HG03571 (cell line): ENCODE measurements around the gene DROSHA.
"Not testable (repeated sequence)": the region's sequence is repeated elsewhere in the genome, so short reads cannot be mapped to it uniquely, and the experiment has no call there.

ENCODE experiments used
- ATAC-seq: cut with Tn5 transposase; IDR thresholded peaks from one replicate; pipeline ENCODE4 v1.9.1; 2021; ENCODE audit not compliant: unreplicated experiment

The DROSHA gene

GRCh38 chr5:31383734-31384133, 148.2 kb downstream of the DROSHA start:
- ATAC-seq: no peak

- peak; percentile 82 for ATAC-seq
Observed at GRCh38 chr5:31382051-31382878, 149.6 kb downstream of the DROSHA start.

GRCh38 chr5:31381299-31381698, 150.6 kb downstream of the DROSHA start:
- ATAC-seq: no peak

- no peak for ATAC-seq
Observed at GRCh38 chr5:31380049-31380448, 151.8 kb downstream of the DROSHA start.

- no peak for ATAC-seq
Observed at GRCh38 chr5:31378838-31379237, 153.1 kb downstream of the DROSHA start.

GRCh38 chr5:31378136-31378535, 153.8 kb downstream of the DROSHA start:
- ATAC-seq: no peak

- no peak for ATAC-seq
Observed at GRCh38 chr5:31377274-31377946, 154.5 kb downstream of the DROSHA start.

- ATAC-seq: no peak
Observed at GRCh38 chr5:31375999-31376720, 155.7 kb downstream of the DROSHA start.

GRCh38 chr5:31372124-31372523, 159.8 kb downstream of the DROSHA start:
- no peak for ATAC-seq

GRCh38 chr5:31366941-31367340, 165.0 kb downstream of the DROSHA start:
- no peak for ATAC-seq

- ATAC-seq: no peak
Observed at GRCh38 chr5:31365776-31366175, 166.1 kb downstream of the DROSHA start.

GRCh38 chr5:31364881-31365636, 166.8 kb downstream of the DROSHA start:
- no peak for ATAC-seq

GRCh38 chr5:31362931-31363568, 168.8 kb downstream of the DROSHA start:
- no peak for ATAC-seq

- no peak for ATAC-seq
Observed at GRCh38 chr5:31362529-31362900, 169.4 kb downstream of the DROSHA start.

- not testable (repeated sequence) for ATAC-seq
Observed at GRCh38 chr5:31361704-31362528, 170.0 kb downstream of the DROSHA start.

GRCh38 chr5:31361234-31361633, 170.7 kb downstream of the DROSHA start:
- ATAC-seq: no peak

- ATAC-seq: no peak
Observed at GRCh38 chr5:31359839-31360238, 172.1 kb downstream of the DROSHA start.

GRCh38 chr5:31357038-31357437, 174.9 kb downstream of the DROSHA start:
- ATAC-seq: no peak

- ATAC-seq: no peak
Observed at GRCh38 chr5:31355337-31355736, 176.6 kb downstream of the DROSHA start.
